Stimulated activated CD8-positive, alpha-beta memory T cell treated with anti-CD3 and anti-CD28 coated beads, Interleukin-4, amount 100 ng/mL, for 1 hour (primary cell): ENCODE measurements around the gene GYG2.

Experiments
- DNase-seq, 2 donors: peaks; one replicate each; pipeline ENCODE4 v3.0.0-alpha.2; 2020; ENCODE audit warnings: low read depth in 2 of 2, low spot score in 1 of 2

GYG2 gene

DNA sequence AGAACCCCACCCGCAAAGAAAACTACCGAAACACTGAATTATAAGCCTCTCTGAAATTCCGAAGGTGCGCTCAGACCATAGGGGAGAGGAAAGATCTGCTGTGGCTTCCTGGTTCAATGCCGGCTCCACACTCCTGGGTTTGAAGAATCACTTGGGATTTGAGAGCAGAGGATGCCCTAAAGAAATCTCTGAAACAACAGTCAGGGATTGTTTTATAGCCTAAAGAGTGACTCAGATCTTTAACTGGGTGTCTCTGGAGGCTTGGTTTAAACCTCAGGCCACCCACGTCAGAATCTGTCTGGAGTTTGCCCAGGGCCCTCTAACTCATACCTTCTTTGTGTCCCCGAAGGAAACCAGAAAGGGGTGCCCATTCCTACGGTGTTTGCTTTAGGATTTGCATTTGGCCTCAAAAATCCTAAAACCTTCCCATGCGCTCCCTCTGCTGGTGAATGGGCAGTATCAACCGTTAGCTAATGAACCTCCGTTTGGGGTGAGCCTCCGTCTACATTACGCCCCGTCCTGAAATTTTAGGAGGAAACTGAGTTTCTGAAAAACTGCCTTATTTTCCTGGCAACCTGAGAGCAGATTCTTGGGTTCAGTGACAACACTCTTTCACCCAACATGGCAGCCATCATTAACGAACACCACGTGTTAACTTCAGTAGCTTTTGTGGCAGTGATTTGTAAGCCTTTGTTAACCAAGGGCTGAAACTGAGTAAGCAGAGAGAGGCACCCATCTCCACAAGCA, 16.4 kb upstream of the GYG2 start:
- DNase-seq, result peak; percentile 4 to 13

DNA sequence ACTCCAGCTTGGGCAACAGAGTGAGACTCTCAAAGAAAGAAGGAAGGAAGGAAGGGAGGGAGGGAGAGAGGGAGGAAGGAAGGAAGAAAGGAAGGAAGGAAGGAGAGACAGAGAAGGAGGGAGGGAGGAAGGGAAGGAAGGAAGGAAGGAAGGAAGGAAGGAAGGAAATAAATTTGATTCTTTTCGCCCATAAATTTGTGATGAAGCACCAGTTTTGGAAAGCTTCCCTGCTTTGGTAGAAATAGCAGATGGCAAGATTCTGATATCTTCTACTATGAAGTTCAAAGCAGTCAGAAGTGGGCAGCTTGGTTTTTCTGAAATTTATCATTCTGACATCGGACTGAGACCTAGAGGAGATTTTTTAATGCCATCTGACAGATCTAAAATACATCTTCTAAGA, 11.7 kb upstream of the GYG2 start:
- no peak for DNase-seq

- no peak for DNase-seq
These were observed 9.2 kb upstream of the GYG2 start for GRCh38 chrX:2819345-2820135.

GRCh38 chrX:2820136-2820771, 8.5 kb upstream of the GYG2 start:
- no peak for DNase-seq

GRCh38 chrX:2823795-2824386, 4.8 kb upstream of the GYG2 start:
- no peak for DNase-seq

DNA sequence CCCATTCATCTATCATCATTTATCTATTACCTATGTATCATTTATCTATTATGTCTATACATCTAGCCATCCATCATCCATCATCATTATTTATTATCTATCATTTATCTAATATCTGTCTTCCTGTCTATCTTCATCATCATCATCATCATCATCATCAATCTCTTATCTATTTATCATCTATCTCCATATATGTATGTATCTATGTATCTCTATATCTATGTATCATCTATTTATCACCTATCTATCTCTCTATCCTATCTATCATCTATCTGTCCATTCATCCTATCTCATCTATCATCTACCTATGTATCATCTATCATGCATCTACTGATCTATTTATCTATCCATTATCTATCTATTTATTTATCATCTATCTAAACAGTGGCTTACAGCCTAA, 3.8 kb upstream of the GYG2 start:
- DNase-seq, result no peak

DNA sequence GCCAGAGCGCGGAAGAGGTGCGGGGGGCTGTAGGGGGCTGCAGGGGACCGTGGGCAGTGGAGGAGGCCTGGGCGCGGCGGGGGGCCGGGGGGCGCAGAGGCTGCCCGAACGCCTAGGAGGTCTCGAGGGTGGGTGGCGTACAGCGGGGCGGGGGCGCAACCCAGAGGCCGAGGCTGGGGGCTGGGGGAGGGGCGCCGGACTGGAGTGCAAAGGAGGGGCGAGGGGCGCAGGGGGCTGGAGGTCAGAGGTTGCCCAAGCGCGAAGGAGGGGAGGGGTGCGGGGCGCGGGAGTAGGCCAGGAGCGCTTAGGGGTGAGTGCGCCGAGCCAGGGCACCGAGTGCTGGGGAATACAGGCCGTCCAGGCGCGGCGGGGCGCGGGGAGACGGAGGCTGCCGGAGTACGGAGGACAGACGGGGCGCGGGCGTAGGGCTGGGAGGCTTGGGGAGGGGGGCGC, 255 bp downstream of the GYG2 start:
- DNase-seq, result no peak

- no peak for DNase-seq
These were observed 928 bp downstream of the GYG2 start for GRCh38 chrX:2829469-2830246.

DNA sequence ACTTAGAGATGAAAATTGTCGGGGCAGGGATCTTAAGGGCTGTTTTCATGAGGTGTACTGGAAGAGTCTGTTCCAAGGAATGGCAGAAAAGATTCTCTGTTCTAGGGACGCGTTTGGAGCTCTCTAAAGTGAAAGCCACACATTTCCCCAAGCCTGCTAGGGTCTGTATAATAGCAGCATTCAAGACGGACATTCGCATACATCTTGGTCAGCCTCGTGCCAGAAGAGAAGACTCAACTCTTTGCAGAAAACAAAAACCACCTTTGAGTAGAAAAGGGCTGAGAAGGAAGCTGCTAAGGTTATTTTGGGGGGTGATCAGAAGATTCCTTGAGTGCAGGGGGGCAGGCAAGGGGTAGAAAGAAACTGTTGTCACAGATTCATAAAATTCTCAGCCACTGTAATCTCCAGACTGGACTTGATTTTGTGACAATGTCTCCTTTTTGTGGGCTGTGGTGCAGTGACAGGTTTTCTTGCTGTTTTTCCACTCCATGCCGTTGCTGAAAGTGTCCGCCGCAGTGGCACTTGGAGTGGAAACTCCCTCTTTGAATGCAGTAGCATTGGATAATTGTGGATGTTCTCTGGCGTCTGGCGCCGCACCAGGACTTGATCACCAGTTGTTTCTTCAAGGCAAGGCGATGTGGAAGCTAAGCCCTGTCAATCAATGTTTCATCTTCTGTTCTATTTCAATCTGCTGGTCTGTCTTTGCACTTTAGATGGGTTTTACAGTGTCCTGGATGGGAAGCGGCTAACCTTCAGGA, 2.9 kb downstream of the GYG2 start:
- DNase-seq, result no peak

DNA sequence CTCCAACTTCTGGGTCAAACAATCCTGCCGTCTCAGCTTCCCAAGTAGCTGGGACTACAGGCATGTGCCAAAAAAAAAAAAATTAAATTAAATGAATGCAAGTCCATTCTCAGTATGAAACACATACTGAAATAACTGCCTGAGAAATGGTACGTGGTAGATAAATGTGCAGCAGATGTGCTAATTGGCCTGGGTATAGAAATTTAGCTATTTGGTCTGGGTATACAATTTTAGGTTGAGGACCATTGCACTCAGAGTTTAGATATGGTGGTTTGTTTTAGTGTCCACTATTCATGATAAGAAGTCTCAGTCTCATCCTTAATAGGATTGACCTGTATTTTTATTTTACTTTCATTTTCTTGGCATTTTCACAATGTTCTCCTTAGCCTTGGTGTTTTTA, 9.2 kb downstream of the GYG2 start:
- DNase-seq, result no peak

DNA sequence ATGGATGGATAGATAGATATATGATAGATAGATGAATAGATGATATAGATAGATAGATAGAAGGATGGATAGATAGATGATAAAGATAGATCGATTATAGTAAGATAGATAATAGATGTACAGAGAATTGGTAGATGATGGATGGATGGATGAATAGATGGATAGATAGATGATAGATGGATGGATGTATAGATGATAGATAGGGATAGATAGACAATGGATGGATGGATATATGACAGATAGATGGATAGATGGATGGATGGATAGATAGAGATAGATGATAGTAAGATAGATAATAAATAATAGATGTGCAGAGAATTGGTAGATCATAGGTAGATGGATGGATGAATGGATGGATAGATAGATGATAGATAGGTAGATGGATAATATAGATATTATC, 12.2 kb downstream of the GYG2 start:
- no peak for DNase-seq

GRCh38 chrX:2841537-2841936, 12.8 kb downstream of the GYG2 start:
- DNase-seq, result no peak

GRCh38 chrX:2846992-2847391, 18.3 kb downstream of the GYG2 start:
- DNase-seq, result no peak

DNA sequence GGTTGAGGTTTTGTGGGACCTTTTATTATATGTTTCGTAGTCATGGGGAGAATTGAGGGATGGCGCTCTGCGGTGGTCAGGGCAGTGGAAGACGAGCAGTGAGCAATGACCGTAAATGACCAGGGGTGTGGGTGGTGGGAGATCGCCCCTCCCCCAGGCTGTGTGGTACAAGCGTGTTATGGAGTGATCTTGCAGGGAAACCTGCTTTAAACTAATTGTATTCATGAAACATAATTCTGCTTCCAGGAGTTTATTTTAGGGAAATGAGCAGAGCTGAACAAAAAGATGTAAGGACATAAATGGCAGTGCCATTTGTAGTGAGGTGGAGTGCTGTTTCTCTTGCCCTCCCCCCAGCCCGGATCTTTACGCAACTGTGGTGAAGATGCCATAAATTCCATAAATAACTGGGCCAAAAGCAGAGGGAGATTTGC, 20.2 kb downstream of the GYG2 start:
- no peak for DNase-seq

GRCh38 chrX:2854918-2855317, 26.2 kb downstream of the GYG2 start:
- no peak for DNase-seq

DNA sequence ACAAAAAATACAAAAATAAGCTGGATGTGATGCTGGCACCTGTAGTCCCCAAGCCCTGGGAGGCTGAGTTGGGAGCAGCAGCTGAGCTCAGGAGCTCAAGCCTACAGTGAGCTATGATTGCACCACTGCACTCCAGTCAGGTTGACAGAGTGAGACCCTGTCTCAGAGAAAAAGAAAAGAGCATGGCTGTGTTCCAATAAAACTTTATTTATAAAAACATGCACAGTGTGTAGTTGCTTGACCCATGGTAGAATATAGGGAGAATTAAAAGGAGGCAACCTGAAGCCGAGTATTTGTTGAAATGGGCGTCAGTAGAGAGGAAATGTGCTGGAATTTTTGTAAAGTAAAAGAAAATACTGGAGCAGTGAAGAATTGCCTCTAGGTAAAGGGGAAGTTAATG, 27.0 kb downstream of the GYG2 start:
- no peak for DNase-seq

GRCh38 chrX:2857566-2857965, 28.8 kb downstream of the GYG2 start:
- DNase-seq, result no peak

- no peak for DNase-seq
These were observed 30.6 kb downstream of the GYG2 start for GRCh38 chrX:2859197-2859797.

DNA sequence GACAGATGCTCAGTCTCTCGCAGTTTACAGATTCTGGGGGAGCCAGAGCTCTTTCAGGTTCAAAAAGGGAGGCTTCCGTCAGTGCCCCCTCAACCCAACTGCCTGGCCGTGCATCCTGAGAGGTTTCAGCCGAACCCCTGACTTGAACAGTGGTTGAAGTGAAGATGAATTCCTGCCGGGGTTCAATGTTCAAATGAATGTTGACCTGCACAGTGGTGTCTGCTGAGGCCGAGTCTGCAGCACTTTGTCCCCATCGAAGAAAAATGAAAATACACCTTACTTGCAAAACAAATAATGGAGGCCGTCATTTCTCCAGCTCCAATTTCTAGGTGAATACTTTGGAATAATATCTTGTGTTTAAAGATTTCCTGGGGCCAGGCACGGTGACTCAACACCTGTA, 33.7 kb downstream of the GYG2 start:
- DNase-seq, result no peak

DNA sequence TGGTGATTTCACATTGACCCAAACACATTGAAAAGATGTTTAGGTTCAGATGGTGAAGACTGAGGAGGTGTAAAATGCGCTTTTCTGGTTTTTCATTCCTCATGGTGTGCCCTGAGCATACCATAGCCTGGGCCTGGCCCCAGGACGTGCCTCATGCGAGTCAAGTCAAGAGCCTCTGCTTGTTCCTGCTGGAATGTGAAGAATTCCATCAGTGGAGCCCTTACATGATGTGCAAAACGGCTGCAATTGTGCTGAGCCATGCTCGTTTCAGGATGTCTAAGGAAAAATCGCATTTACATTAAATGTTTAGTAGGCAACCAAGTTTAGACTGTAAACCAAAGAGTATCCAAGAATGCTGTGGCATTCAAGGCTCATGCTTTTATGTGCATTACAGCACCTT, 34.9 kb downstream of the GYG2 start:
- DNase-seq, result no peak
